HL-60 (cell line): ENCODE results near the gene ABCG2.

ENCODE experiments used
- DNase-seq, 2 experiments: peaks; one replicate each; pipeline ENCODE4 v3.0.0-alpha.2; 2010 to 2020; ENCODE audit warnings: low read depth in 1 of 2, low spot score in 1 of 2
- H3K27ac ChIP-seq: fragments of 250-450 bp; sonication (Bioruptor Pico); replicated peaks from 2 replicates; pipeline ENCODE4 v1.5.1; 2020; ENCODE audit warnings: mild to moderate bottlenecking, moderate library complexity
- H3K27me3 ChIP-seq: fragments of 250-450 bp; sonication (Bioruptor Pico); 2 replicates; pipeline ENCODE4 v1.5.1; 2021; ENCODE audit warnings: mild to moderate bottlenecking, moderate library complexity; ENCODE audit not compliant: insufficient read depth, poor library complexity, severe bottlenecking
- H3K4me3 ChIP-seq: replicated peaks from 2 replicates; pipeline ENCODE4 v1.5.1; 2011; ENCODE audit warnings: mild to moderate bottlenecking, control low read depth, low read length; ENCODE audit not compliant: insufficient read depth
- GABPA ChIP-seq: IDR thresholded peaks from 2 replicates; pipeline ENCODE4 v1.6.1; 2012; ENCODE audit warnings: low read depth
- POLR2AphosphoS5 ChIP-seq: IDR thresholded peaks from 2 replicates; pipeline ENCODE4 v1.6.1; 2012; ENCODE audit warnings: low read depth
- SPI1 ChIP-seq: IDR thresholded peaks from 2 replicates; pipeline ENCODE4 v1.6.1; 2012; ENCODE audit warnings: low read depth, mild to moderate bottlenecking, borderline replicate concordance
- TF ChIP-seq, protein P1 (sequence below): IDR thresholded peaks from one replicate; pipeline ENCODE4 v1.5.1; 2011; ENCODE audit warnings: low read length, control low read depth, inconsistent platforms; ENCODE audit not compliant: insufficient read depth
- TF ChIP-seq, protein P2 (sequence below): IDR thresholded peaks from 2 replicates; pipeline ENCODE4 v1.6.1; 2012; ENCODE audit warnings: low read depth; ENCODE audit not compliant: insufficient replicate concordance

The ABCG2 gene

DNA sequence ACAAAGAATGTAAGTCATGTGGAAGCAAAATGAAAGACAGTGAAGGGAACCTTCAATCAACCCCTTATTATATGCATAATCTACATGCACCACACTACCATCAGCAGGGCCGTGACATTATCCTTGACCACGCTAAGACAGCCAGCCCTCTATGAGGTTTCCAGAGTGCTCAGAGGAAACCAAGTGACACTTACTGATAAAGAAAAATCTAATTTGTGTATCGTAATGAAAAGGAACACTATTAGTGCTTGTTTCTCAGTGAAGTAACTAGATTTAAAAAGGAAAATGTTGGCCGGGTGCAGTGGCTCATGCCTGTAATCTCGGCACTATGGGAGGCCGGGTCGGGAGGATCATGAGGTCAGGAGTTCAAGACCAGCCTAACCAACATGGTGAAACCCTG, 56.4 kb downstream of the ABCG2 start:
- Histone ChIP-seq H3K4me3 (no peak overlapping the region), H3K27me3 (peaks cover 5% of the 10 kb centered on the region), H3K27ac (no peak overlapping the region)
- no peak for DNase-seq
- TF ChIP-seq, protein P1, sequence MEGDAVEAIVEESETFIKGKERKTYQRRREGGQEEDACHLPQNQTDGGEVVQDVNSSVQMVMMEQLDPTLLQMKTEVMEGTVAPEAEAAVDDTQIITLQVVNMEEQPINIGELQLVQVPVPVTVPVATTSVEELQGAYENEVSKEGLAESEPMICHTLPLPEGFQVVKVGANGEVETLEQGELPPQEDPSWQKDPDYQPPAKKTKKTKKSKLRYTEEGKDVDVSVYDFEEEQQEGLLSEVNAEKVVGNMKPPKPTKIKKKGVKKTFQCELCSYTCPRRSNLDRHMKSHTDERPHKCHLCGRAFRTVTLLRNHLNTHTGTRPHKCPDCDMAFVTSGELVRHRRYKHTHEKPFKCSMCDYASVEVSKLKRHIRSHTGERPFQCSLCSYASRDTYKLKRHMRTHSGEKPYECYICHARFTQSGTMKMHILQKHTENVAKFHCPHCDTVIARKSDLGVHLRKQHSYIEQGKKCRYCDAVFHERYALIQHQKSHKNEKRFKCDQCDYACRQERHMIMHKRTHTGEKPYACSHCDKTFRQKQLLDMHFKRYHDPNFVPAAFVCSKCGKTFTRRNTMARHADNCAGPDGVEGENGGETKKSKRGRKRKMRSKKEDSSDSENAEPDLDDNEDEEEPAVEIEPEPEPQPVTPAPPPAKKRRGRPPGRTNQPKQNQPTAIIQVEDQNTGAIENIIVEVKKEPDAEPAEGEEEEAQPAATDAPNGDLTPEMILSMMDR = no peak
- TF ChIP-seq SPI1 (no peak), GABPA (no peak), POLR2AphosphoS5 (no peak)

DNA sequence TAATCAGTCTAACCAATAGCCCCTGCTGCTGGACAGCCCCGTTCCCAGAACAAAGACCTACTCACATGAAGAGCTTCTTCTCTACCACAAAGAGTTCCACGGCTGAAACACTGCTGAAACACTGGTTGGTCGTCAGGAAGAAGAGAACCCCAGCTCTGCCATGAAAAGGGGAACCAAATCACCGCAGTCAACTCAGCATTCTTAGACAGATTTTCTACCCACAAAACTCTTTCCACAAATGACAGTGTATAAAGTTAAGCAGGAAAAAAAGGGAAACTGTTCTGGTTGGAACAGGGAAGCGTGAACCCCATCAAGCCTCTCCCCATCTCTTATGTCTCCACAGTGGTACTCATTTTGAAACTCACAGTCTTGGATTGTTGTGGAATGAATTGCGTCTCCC, 57.3 kb downstream of the ABCG2 start:
- no peak for TF ChIP-seq POLR2AphosphoS5
- TF ChIP-seq SPI1 = peak; percentile 42; the same call in 1 of the 2 replicates
- Histone ChIP-seq H3K27ac (no peak overlapping the region), H3K4me3 (no peak overlapping the region), H3K27me3 (peaks cover 5% of the 10 kb centered on the region)
- peak in 1 of 2 experiments; percentile 59 for DNase-seq

DNA sequence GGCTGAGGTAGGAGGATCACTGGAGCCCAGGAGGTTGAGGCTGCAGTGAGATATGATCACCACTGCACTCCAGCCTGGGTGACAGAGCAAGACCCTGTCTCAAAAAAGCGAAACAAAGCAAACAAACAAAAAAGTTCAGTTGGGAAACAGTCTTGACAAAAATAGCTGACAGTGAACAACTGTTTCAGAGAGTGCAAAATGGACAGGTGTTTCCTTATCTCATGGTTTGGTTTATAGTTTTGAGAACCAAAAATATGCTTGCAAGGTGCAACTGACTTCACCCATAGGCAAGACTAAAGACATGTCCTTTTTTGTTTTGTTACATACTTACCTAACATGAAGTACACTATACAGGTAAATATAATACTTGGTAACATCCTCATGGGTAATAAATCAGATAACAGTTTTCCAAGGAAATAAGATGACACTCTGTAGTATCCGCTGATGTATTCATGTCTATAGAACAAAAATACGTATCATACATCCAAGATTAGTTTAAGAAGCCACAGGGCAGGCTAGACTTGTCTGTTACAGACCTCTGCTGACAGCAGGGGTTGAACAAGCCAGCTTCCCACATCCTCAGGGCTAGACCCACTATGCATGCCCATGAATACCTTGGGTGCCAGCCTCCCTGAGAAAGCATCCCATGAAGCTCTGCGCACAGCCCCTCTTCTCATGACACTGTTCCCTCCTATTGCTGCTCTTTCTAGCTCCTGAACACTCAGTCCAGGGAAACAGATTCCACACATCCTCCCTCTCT, 59.3 kb downstream of the ABCG2 start:
- TF ChIP-seq, protein P2, sequence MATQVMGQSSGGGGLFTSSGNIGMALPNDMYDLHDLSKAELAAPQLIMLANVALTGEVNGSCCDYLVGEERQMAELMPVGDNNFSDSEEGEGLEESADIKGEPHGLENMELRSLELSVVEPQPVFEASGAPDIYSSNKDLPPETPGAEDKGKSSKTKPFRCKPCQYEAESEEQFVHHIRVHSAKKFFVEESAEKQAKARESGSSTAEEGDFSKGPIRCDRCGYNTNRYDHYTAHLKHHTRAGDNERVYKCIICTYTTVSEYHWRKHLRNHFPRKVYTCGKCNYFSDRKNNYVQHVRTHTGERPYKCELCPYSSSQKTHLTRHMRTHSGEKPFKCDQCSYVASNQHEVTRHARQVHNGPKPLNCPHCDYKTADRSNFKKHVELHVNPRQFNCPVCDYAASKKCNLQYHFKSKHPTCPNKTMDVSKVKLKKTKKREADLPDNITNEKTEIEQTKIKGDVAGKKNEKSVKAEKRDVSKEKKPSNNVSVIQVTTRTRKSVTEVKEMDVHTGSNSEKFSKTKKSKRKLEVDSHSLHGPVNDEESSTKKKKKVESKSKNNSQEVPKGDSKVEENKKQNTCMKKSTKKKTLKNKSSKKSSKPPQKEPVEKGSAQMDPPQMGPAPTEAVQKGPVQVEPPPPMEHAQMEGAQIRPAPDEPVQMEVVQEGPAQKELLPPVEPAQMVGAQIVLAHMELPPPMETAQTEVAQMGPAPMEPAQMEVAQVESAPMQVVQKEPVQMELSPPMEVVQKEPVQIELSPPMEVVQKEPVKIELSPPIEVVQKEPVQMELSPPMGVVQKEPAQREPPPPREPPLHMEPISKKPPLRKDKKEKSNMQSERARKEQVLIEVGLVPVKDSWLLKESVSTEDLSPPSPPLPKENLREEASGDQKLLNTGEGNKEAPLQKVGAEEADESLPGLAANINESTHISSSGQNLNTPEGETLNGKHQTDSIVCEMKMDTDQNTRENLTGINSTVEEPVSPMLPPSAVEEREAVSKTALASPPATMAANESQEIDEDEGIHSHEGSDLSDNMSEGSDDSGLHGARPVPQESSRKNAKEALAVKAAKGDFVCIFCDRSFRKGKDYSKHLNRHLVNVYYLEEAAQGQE = no peak
- DNase-seq = no peak
- H3K27me3 ChIP-seq = peaks cover 5% of the 10 kb centered on the region
- no peak overlapping the region for H3K27ac ChIP-seq
- no peak overlapping the region for H3K4me3 ChIP-seq

DNA sequence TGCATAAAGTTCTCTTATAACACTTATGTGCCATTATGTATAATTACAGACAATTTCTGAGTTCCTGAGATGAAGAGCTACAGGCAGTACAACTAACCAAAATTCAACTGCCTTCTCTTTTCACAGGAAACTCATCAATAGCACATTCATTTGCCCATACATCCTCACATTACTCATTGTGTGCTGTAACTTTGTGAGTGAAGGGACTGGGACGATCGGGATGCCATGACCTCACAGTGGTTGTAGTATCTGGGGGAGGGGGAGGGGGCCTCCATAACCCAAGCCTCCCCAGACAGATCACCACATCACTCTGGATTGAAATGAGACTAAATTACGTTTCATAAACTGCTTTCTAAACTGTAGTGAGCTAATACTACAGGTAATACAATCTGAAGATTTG, 60.7 kb downstream of the ABCG2 start:
- TF ChIP-seq SPI1 (no peak), GABPA (no peak), POLR2AphosphoS5 (no peak)
- TF ChIP-seq, protein P2 = no peak
- TF ChIP-seq, protein P1 = no peak
- DNase-seq = no peak
- peaks cover 2% of the 10 kb centered on the region for H3K27me3 ChIP-seq
- no peak overlapping the region for H3K27ac ChIP-seq
- H3K4me3 ChIP-seq = no peak overlapping the region

DNA sequence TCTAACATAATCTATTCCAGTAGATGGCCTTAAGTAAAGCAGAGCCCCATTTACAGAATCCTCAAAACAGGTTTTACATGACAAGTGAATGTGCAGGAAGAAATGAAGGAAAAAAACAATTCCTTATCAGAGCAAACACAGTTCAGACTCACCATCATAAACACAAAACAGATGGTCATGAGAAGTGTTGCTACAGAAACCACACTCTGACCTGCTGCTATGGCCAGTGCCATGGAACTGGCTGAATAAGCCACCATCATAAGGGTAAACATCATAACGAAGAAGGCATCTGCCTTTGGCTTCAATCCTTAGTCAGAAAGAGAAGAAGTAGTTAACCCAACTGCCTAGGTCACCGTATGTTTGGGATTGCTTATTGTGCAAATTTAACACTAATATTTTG, 61.1 kb downstream of the ABCG2 start:
- Histone ChIP-seq H3K27me3 (peaks cover 2% of the 10 kb centered on the region), H3K27ac (no peak overlapping the region), H3K4me3 (no peak overlapping the region)
- DNase-seq = no peak
- no peak for TF ChIP-seq SPI1
- TF ChIP-seq POLR2AphosphoS5 = no peak
- TF ChIP-seq, protein P1 = no peak
- TF ChIP-seq, protein P2 = no peak
- no peak for TF ChIP-seq GABPA
